ENCODE data around the gene SMIM32. TPM values are rescaled to one million over a fixed set of nuclear protein-coding genes. Genes with fewer than 3 reads are reported as not detected.

SMIM32 gene
- total RNA-seq, 1 donor from 2014 or later, result not detected

DNA sequence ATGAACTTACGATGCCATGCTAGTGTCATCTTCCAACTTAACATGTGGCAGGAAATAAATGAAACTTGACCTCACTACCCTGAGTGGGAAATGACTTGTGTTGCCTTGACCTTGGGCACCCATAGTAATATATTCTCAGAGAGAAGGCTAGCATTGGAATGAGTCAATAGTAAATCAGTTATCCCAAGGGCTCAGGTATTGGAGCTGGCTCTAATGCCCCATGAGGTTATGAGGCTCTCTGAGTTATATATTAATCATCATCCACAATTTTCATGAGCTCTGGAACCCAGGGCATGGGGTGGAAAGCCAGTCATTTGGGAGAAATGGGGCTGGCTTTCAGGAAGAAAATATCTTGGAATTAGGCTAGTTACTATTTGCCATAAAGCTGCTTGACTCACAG is 42.4 kb upstream of the SMIM32 start:
- no peak overlapping the region for H3K4me3 Mint-ChIP-seq (ENCODE audit: unreplicated experiment)
- no peak for DNase-seq (ENCODE audit: extremely low spot score, unreplicated experiment)
- no peaks in the 10 kb centered on the region for H3K9me3 Mint-ChIP-seq (ENCODE audit: unreplicated experiment)
- no peaks in the 10 kb centered on the region for H3K36me3 Mint-ChIP-seq (ENCODE audit: unreplicated experiment)
- no peaks in the 10 kb centered on the region for H3K4me1 Mint-ChIP-seq (ENCODE audit: unreplicated experiment)
- H3K27me3 Mint-ChIP-seq (ENCODE audit: unreplicated experiment), result peaks cover 38% of the 10 kb centered on the region
- no peak overlapping the region for H3K27ac Mint-ChIP-seq (ENCODE audit: unreplicated experiment)
- TF ChIP-seq, protein P1, sequence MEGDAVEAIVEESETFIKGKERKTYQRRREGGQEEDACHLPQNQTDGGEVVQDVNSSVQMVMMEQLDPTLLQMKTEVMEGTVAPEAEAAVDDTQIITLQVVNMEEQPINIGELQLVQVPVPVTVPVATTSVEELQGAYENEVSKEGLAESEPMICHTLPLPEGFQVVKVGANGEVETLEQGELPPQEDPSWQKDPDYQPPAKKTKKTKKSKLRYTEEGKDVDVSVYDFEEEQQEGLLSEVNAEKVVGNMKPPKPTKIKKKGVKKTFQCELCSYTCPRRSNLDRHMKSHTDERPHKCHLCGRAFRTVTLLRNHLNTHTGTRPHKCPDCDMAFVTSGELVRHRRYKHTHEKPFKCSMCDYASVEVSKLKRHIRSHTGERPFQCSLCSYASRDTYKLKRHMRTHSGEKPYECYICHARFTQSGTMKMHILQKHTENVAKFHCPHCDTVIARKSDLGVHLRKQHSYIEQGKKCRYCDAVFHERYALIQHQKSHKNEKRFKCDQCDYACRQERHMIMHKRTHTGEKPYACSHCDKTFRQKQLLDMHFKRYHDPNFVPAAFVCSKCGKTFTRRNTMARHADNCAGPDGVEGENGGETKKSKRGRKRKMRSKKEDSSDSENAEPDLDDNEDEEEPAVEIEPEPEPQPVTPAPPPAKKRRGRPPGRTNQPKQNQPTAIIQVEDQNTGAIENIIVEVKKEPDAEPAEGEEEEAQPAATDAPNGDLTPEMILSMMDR (IDR thresholded peaks at IDR 0.05), result no peak

DNA sequence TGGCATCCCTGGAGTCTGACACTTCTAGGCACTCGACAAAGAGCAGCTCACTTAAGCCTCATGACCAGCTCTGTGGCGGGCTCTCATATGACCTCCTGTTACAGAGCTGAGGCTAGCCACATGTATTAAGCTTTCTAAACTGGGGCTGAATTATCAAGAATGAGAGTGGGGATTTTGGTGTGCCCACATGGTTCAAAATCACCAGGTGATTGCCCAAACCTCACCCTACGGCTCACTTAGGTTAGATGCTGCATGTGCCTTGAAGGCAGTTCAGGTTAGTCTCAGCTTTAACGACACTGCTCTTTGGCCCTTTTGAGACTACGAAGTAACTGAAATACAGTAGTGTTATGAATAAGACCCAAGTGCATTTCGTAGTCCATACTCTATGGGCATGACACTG is 39.4 kb upstream of the SMIM32 start:
- no peak overlapping the region for H3K27ac Mint-ChIP-seq (ENCODE audit: unreplicated experiment)
- H3K27me3 Mint-ChIP-seq (ENCODE audit: unreplicated experiment), result peaks cover 38% of the 10 kb centered on the region
- H3K9me3 Mint-ChIP-seq (ENCODE audit: unreplicated experiment), result no peaks in the 10 kb centered on the region
- H3K4me1 Mint-ChIP-seq (ENCODE audit: unreplicated experiment), result no peaks in the 10 kb centered on the region
- no peaks in the 10 kb centered on the region for H3K36me3 Mint-ChIP-seq (ENCODE audit: unreplicated experiment)
- TF ChIP-seq, protein P1 (IDR thresholded peaks at IDR 0.05), result no peak
- no peak overlapping the region for H3K4me3 Mint-ChIP-seq (ENCODE audit: unreplicated experiment)
- no peak for DNase-seq (ENCODE audit: extremely low spot score, unreplicated experiment)

DNA sequence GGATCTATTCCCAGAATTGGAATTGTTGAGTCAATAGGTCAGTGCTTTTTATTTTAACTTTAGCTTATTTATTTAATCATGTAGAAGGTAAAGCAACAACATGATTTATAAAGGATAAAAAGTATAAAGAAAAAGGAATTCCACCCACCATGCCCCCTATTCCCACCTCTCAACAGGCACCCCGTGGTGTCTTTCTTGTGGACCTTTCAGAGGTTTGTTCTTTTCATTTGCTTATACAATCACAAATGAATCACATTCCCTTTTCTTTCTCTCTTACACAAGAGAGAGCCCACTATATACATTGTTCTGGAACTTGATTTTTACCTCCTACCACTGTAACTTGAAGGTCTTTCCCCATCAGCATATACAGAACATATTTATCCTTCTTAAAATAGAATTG is 37.2 kb upstream of the SMIM32 start:
- Mint-ChIP-seq H3K27me3 (ENCODE audit: unreplicated experiment) (peaks cover 43% of the 10 kb centered on the region), H3K36me3 (ENCODE audit: unreplicated experiment) (no peaks in the 10 kb centered on the region), H3K4me3 (ENCODE audit: unreplicated experiment) (no peak overlapping the region)

DNA sequence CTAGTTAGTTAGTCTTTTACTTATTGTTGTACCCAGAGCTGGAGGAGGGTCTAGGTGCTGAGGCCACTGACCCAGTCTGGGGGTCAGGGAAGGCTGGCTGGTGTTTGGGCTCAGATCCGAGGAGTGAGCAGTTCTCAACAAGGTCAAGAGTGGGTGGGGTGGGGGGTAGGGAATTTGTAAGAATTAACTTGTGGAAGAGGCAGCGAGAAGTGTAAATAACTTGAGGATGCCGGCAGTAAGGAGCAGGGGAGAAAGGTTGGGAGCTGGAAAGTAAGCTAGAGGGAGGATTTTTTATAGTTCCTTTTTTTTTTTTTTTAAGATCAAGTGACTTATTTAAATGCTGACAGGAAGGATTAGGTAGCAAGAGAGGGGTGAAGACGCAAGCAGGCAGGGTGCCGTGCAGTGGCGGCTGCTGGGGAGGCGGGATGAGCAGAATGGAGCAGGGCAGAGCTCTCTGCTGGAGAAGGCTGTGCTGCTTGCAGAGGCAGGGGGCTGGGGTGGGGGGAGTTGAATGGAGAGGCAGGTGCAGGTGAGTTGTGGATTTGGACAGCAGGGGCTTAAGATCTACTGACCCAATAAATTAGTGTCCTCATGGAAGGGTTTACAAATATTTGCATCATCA is 35.3 kb upstream of the SMIM32 start:
- TF ChIP-seq, protein P1 (IDR thresholded peaks at IDR 0.05), result no peak
- Mint-ChIP-seq H3K27ac (ENCODE audit: unreplicated experiment) (no peak overlapping the region), H3K36me3 (ENCODE audit: unreplicated experiment) (no peaks in the 10 kb centered on the region), H3K9me3 (ENCODE audit: unreplicated experiment) (no peaks in the 10 kb centered on the region), H3K27me3 (ENCODE audit: unreplicated experiment) (peaks cover 52% of the 10 kb centered on the region), H3K4me3 (ENCODE audit: unreplicated experiment) (no peak overlapping the region), H3K4me1 (ENCODE audit: unreplicated experiment) (no peaks in the 10 kb centered on the region)
- no peak for DNase-seq (ENCODE audit: extremely low spot score, unreplicated experiment)

More for the DNA sequence above, 37.2 kb upstream of the SMIM32 start:
- H3K27ac Mint-ChIP-seq (ENCODE audit: unreplicated experiment), result no peak overlapping the region
- DNase-seq (ENCODE audit: extremely low spot score, unreplicated experiment), result no peak
- H3K4me1 Mint-ChIP-seq (ENCODE audit: unreplicated experiment), result no peaks in the 10 kb centered on the region
- TF ChIP-seq, protein P1 (IDR thresholded peaks at IDR 0.05), result no peak
- H3K9me3 Mint-ChIP-seq (ENCODE audit: unreplicated experiment), result no peaks in the 10 kb centered on the region

DNA sequence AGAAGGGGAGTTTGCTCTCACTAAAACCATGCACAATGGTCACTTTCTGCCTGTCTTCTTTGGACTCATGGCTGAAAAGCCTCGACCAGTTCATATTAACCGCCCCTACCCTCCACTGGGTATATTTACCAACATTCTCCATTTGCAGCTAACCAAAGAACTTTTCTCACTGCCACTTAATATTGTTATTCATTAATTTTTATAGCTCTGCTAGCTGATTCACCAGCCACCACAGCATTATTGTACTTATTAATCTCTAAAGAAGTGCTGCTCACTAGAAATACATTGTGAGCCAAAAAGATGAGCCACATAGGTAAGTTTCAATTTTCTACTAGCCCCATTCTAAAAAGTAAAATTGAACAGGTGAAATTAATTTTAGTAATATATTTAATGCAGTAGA is 33.4 kb upstream of the SMIM32 start:
- no peak for DNase-seq (ENCODE audit: extremely low spot score, unreplicated experiment)
- Mint-ChIP-seq H3K27me3 (ENCODE audit: unreplicated experiment) (peaks cover 46% of the 10 kb centered on the region), H3K27ac (ENCODE audit: unreplicated experiment) (no peak overlapping the region), H3K4me1 (ENCODE audit: unreplicated experiment) (no peaks in the 10 kb centered on the region), H3K9me3 (ENCODE audit: unreplicated experiment) (peaks cover 2% of the 10 kb centered on the region), H3K36me3 (ENCODE audit: unreplicated experiment) (no peaks in the 10 kb centered on the region), H3K4me3 (ENCODE audit: unreplicated experiment) (no peak overlapping the region)
- TF ChIP-seq, protein P1 (IDR thresholded peaks at IDR 0.05), result no peak

Data from osteocyte (in vitro differentiated cells).